Ramos (cell line): ENCODE measurements around the gene TFF1.

ENCODE experiments used
- in situ Hi-C: fragments of 300-500 bp; cut with MboI; formaldehyde crosslinking; loops from one replicate; pipeline ENCODE4 v1.14.3; 2022; ENCODE audit warnings: low sequenced_read_pairs; ENCODE audit not compliant: unreplicated experiment

TFF1 gene

DNA sequence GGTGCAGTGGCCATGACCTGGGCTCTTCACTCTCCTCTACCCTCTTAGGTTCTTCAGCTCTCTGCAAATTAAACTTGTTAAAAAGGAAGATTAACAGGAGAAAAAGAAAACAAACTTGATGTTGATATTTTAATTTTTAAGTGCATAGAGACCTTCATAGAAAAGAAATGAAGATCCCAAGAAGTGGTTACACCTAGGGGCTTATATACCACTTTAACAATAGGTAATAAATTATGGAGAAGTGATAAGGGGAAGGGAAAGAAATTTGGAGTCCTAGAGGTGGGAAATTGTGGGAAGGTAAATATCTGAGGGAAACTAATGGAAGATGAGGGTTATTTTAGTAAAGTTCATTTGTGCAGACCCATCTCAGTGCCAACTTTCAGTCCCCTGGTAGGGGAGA is 34.7 kb downstream of the TFF1 start:
- in situ Hi-C loops = no loop called here

DNA sequence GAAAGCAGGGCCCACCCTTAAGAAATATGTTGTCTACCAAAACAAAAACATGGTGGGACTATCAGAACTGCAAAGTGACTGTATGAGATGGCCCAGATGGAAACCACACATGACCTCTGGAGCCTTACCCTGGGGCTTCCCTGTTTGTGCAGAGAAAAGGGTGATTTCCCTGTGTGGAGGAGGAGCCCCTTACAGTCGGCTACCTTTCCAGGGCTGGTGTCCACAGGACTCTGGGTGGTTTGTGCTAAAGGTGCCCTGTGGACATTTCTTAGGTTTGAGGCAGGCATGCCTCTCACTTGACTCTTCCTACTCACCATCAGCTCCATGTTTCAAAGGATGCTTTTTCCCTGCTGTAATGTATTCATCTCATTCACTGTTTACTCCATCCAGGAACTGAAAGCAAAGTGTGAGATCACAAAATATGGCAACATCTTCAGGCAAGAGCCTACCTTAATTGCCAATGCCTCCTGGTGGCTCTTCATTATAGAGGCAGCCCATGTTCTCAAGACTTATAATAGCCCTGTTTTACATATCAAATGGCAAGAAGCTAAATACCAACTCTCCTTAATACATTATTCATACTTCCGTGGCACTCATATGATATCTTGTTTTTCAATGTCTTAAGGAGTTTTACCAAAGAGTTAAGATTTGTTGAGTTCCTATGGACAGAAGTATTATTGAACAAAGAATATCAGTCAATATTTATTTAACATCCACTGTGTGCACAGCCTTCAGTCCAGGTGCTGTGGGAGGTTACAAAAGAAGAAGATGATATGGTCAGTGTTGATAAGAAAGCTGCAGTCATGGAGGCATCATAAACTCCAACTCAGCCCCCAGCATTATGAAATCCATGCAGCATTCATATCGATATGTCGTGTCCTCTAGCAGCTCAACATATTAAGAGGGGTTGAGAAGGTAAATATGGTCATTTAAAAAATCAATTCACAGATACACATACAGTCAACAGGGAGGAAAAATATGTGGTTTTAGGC is 35.7 kb downstream of the TFF1 start:
- in situ Hi-C loops = no loop called here

GRCh38 chr21:42324896-42325295 is 41.4 kb downstream of the TFF1 start:
- in situ Hi-C loops = loop anchor here (25.0 kb wide), 1 partner anchor 512 kb away; no protein-coding TSS in a partner anchor

- in situ Hi-C loops = loop anchor here (25.0 kb wide), 1 partner anchor 515 kb away; no protein-coding TSS in a partner anchor
Measured at GRCh38 chr21:42321845-42322244, 44.5 kb downstream of the TFF1 start.

GRCh38 chr21:42321231-42321630 is 45.1 kb downstream of the TFF1 start:
- in situ Hi-C loops = loop anchor here (25.0 kb wide), 1 partner anchor 516 kb away; no protein-coding TSS in a partner anchor

- in situ Hi-C loops = loop anchor here (25.0 kb wide), 1 partner anchor 517 kb away; no protein-coding TSS in a partner anchor
Measured at GRCh38 chr21:42320791-42321190, 45.5 kb downstream of the TFF1 start.

- in situ Hi-C loops = loop anchor here (10.0 to 25.0 kb wide), 4 partner anchors 65 to 517 kb away; no protein-coding TSS in a partner anchor
Measured at GRCh38 chr21:42319851-42320572, 46.3 kb downstream of the TFF1 start.

GRCh38 chr21:42319376-42319775 is 47.0 kb downstream of the TFF1 start:
- in situ Hi-C loops = loop anchor here (10.0 to 25.0 kb wide), 4 partner anchors 65 to 518 kb away; no protein-coding TSS in a partner anchor

GRCh38 chr21:42317826-42318746 is 48.2 kb downstream of the TFF1 start:
- in situ Hi-C loops = loop anchor here (10.0 to 25.0 kb wide), 4 partner anchors 67 to 519 kb away; no protein-coding TSS in a partner anchor

DNA sequence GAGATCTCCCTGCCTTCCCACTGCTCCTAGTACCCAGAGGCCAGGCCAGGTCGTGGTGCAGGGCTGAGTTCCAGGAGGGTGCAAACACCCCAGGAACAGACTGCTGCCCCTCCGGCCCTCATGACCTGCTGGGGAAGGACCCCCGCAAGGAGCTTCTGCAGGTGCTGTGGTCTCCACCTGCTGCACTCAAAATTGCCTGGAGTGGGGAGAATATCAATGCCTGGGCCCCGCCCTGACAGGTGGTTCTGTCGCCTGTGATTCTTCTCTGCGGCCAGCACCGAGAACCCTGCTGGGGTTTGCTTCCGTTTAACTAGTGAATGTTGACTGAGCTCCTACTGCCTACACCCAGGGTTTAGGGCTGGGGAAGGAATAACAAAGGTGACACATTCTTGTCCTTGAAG is 49.0 kb downstream of the TFF1 start:
- in situ Hi-C loops = loop anchor here (10.0 to 25.0 kb wide), 4 partner anchors 67 to 520 kb away; no protein-coding TSS in a partner anchor

GRCh38 chr21:42316891-42317290 is 49.4 kb downstream of the TFF1 start:
- in situ Hi-C loops = loop anchor here (10.0 to 25.0 kb wide), 4 partner anchors 68 to 520 kb away; no protein-coding TSS in a partner anchor

- in situ Hi-C loops = loop anchor here (10.0 to 25.0 kb wide), 4 partner anchors 69 to 522 kb away; no protein-coding TSS in a partner anchor
Measured at GRCh38 chr21:42315296-42315891, 50.9 kb downstream of the TFF1 start, which contains the start of gene TFF3. TFF3 (minus strand) TSS chr21:42315409; CDS start chr21:42315374, 35 bp downstream.

DNA sequence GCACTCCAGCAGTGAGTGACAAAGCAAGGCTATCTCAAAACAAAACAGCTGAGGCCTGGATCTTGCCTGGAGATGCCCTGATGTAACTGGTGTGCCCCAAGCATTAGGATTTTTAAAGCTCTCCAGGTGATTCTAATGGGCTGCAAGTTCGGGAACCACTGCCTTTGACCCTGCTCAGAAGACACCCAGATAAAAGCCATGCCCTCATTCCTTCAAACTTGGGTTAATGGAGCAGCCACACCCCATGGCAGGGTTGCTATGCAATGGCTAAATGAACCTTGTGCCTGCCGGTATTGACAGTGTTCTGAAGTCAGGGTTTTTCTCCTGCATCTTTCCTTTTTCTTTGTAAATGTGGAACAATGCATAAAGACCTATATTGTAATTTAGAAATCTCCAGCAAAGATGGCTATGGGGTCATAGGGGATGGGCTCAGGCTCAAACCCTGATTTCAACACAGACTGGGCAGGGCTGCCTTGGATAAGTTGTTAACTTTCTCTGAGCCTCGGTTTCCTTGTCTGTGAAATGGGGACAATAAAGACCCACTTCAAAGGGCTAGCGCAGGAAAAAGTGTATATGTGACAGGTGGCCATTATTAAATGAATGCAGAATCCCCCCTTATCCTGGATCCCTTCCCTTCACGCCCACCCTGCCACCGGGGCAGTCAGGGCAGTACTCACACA is 51.6 kb downstream of the TFF1 start:
- in situ Hi-C loops = loop anchor here (10.0 to 25.0 kb wide), 4 partner anchors 70 to 523 kb away; no protein-coding TSS in a partner anchor

- in situ Hi-C loops = loop anchor here (10.0 to 25.0 kb wide), 4 partner anchors 71 to 524 kb away; no protein-coding TSS in a partner anchor
Measured at GRCh38 chr21:42313501-42313969, 52.8 kb downstream of the TFF1 start.

GRCh38 chr21:42312626-42313104 is 53.7 kb downstream of the TFF1 start:
- in situ Hi-C loops = loop anchor here (10.0 to 25.0 kb wide), 4 partner anchors 72 to 525 kb away; no protein-coding TSS in a partner anchor
